Adipose tissue (tissue), 3 donors: Measurements from ENCODE around the gene PGGT1B. TPM values are rescaled to one million over a fixed set of nuclear protein-coding genes. Genes with fewer than 3 reads are reported as not detected.

ENCODE experiments used
- H3K27ac ChIP-seq: one replicate; pipeline ENCODE4 v1.5.1; 2013; ENCODE audit warnings: low read depth, low read length
- WGBS, 3 donors: extraction: QIAGEN DNeasy Blood & Tissue Kit; methylation state at CpG; one replicate each; pipeline ENCODE4 v1.1.7; 2013; 5-methylcytosine and 5-hydroxymethylcytosine counted together
- polyA plus RNA-seq, 3 donors: library from polyadenylated mRNA; stranded (reverse); fragments of 200-250 nt; gene quantifications; one replicate each; pipeline ENCODE4 v1.2.3, GENCODE V29; 2013
- donor health status: healthy with polysubstance abuse.
- donor health status: Bipolar disorder and iron deficiency.
- donor health status: healthy.

PGGT1B gene
- 1 to 10 TPM; 2.7 to 8.7 (median 7.0) TPM for polyA plus RNA-seq

- H3K27ac ChIP-seq, result no peak within 1 kb of the TSS
- WGBS, 3 donors, result 0 to 1% (median 0%) methylated on average over 48 to 50 of the region's 50 CpGs
These were observed at the start of gene PGGT1B for GRCh38 chr5:115262321-115263077. Gene PGGT1B (minus strand): TSS chr5:115262877. CDS start chr5:115262851, 26 bp downstream.

GRCh38 chr5:115309751-115310370, 47.2 kb upstream of the PGGT1B start:
- 0 to 15% (median 10%) methylated on average over 1 of the region's 1 CpG for WGBS, 3 donors

GRCh38 chr5:115308815-115309214, 46.1 kb upstream of the PGGT1B start:
- no peak overlapping the region for H3K27ac ChIP-seq

More at GRCh38 chr5:115309751-115310370, 47.2 kb upstream of the PGGT1B start:
- no peak overlapping the region for H3K27ac ChIP-seq

- no peak overlapping the region for H3K27ac ChIP-seq
- 89 to 91% (median 89%) methylated on average over 1 of the region's 1 CpG for WGBS, 3 donors
These were observed 43.4 kb upstream of the PGGT1B start for GRCh38 chr5:115306011-115306536.

- WGBS, 3 donors, result 96 to 100% (median 97%) methylated on average over 1 of the region's 1 CpG
- H3K27ac ChIP-seq, result no peak overlapping the region
These were observed 41.8 kb upstream of the PGGT1B start for GRCh38 chr5:115304496-115304895.

GRCh38 chr5:115298811-115299210, 36.1 kb upstream of the PGGT1B start:
- no peak overlapping the region for H3K27ac ChIP-seq
- 43 to 78% (median 71%) methylated on average over 1 of the region's 1 CpG for WGBS, 3 donors

GRCh38 chr5:115297031-115297430, 34.4 kb upstream of the PGGT1B start:
- WGBS, 3 donors, result 33 to 55% (median 48%) methylated on average over 5 of the region's 5 CpGs
- H3K27ac ChIP-seq, result no peak overlapping the region

GRCh38 chr5:115296124-115297022, 33.7 kb upstream of the PGGT1B start, which contains the start of gene CCDC112:
Gene CCDC112 (minus strand): TSS chr5:115296654. CDS start chr5:115296543, 111 bp downstream.
- no peak within 1 kb of the TSS for H3K27ac ChIP-seq
- 1% methylated on average over 57 to 73 of the region's 86 CpGs for WGBS, 3 donors

GRCh38 chr5:115295777-115296123, 33.1 kb upstream of the PGGT1B start:
- WGBS, 3 donors, result 10 to 26% (median 20%) methylated on average over 11 of the region's 11 CpGs

GRCh38 chr5:115291397-115291796, 28.7 kb upstream of the PGGT1B start:
- H3K27ac ChIP-seq, result no peak overlapping the region

More at GRCh38 chr5:115295777-115296123, 33.1 kb upstream of the PGGT1B start:
- no peak overlapping the region for H3K27ac ChIP-seq

- 74 to 84% (median 80%) methylated on average over 4 of the region's 4 CpGs for WGBS, 3 donors
- no peak overlapping the region for H3K27ac ChIP-seq
These were observed 26.4 kb upstream of the PGGT1B start for GRCh38 chr5:115289104-115289503.

- no peak overlapping the region for H3K27ac ChIP-seq
- WGBS, 3 donors, result 86 to 93% (median 92%) methylated on average over 1 of the region's 1 CpG
These were observed 21.3 kb upstream of the PGGT1B start for GRCh38 chr5:115284021-115284420.

- no peak overlapping the region for H3K27ac ChIP-seq
- WGBS, 3 donors, result 90 to 98% (median 90%) methylated on average over 1 of the region's 1 CpG
These were observed 19.5 kb upstream of the PGGT1B start for GRCh38 chr5:115282131-115282530.

GRCh38 chr5:115274584-115274983, 11.9 kb upstream of the PGGT1B start:
- no peak overlapping the region for H3K27ac ChIP-seq
- 61 to 89% (median 70%) methylated on average over 3 of the region's 3 CpGs for WGBS, 3 donors

- no peak overlapping the region for H3K27ac ChIP-seq
- WGBS, 3 donors, result 86 to 95% (median 91%) methylated on average over 3 of the region's 3 CpGs
These were observed 9.8 kb upstream of the PGGT1B start for GRCh38 chr5:115272297-115272958.

GRCh38 chr5:115271295-115272050, 8.8 kb upstream of the PGGT1B start:
- 76 to 86% (median 83%) methylated on average over 6 of the region's 6 CpGs for WGBS, 3 donors

GRCh38 chr5:115267617-115268016, 4.9 kb upstream of the PGGT1B start:
- H3K27ac ChIP-seq, result no peak overlapping the region

More at GRCh38 chr5:115271295-115272050, 8.8 kb upstream of the PGGT1B start:
- no peak overlapping the region for H3K27ac ChIP-seq

- H3K27ac ChIP-seq, result no peak overlapping the region
- 94 to 99% (median 96%) methylated on average over 13 of the region's 13 CpGs for WGBS, 3 donors
These were observed 2.5 kb upstream of the PGGT1B start for GRCh38 chr5:115265220-115265619.
